GM12864 (cell line): ENCODE results near the gene TRERF1.

ENCODE experiments used
- DNase-seq: peaks from one replicate; pipeline ENCODE4 v3.0.0-alpha.2; 2011; ENCODE audit warnings: low read depth
- H3K4me3 ChIP-seq: 2 replicates; pipeline ENCODE4 v1.5.1; 2011; ENCODE audit warnings: mild to moderate bottlenecking, low read depth, low read length, control low read depth
- TF ChIP-seq, protein P1 (sequence below): IDR thresholded peaks from 2 replicates; pipeline ENCODE4 v1.5.1; 2011; ENCODE audit warnings: low read depth, mild to moderate bottlenecking, moderate library complexity, low read length, control low read depth, inconsistent platforms; ENCODE audit errors: missing control alignments

The TRERF1 gene

GRCh38 chr6:42294759-42295158, 157.0 kb downstream of the TRERF1 start:
- no peak for DNase-seq
- TF ChIP-seq, protein P1, sequence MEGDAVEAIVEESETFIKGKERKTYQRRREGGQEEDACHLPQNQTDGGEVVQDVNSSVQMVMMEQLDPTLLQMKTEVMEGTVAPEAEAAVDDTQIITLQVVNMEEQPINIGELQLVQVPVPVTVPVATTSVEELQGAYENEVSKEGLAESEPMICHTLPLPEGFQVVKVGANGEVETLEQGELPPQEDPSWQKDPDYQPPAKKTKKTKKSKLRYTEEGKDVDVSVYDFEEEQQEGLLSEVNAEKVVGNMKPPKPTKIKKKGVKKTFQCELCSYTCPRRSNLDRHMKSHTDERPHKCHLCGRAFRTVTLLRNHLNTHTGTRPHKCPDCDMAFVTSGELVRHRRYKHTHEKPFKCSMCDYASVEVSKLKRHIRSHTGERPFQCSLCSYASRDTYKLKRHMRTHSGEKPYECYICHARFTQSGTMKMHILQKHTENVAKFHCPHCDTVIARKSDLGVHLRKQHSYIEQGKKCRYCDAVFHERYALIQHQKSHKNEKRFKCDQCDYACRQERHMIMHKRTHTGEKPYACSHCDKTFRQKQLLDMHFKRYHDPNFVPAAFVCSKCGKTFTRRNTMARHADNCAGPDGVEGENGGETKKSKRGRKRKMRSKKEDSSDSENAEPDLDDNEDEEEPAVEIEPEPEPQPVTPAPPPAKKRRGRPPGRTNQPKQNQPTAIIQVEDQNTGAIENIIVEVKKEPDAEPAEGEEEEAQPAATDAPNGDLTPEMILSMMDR = no peak
- H3K4me3 ChIP-seq = no peak overlapping the region

- TF ChIP-seq, protein P1 = no peak
- H3K4me3 ChIP-seq = no peak overlapping the region
- no peak for DNase-seq
Measured at GRCh38 chr6:42293386-42293977, 158.2 kb downstream of the TRERF1 start.

- DNase-seq = no peak
- H3K4me3 ChIP-seq = no peak overlapping the region
- TF ChIP-seq, protein P1 = no peak
Measured at GRCh38 chr6:42292004-42292740, 159.6 kb downstream of the TRERF1 start.

DNA sequence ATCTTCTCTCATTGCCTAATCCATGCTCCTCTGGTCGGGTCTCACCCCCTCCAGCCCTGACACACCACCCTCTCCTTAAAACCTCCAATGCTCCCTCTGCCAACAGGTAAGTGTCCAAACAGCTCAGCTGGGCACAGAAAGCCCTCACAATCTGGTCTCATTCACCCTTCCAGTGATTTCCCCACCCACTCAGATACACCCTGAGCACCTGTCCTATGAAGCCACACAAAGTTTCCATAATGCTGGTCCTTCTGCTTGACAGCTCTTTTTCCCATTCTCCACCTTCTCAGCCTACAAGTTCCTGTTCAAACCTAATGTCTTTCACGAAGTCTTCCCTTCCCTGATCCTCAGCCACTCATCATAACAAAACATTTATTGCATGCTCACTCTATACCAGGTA, 164.0 kb downstream of the TRERF1 start:
- TF ChIP-seq, protein P1 = no peak
- no peak overlapping the region for H3K4me3 ChIP-seq
- no peak for DNase-seq

DNA sequence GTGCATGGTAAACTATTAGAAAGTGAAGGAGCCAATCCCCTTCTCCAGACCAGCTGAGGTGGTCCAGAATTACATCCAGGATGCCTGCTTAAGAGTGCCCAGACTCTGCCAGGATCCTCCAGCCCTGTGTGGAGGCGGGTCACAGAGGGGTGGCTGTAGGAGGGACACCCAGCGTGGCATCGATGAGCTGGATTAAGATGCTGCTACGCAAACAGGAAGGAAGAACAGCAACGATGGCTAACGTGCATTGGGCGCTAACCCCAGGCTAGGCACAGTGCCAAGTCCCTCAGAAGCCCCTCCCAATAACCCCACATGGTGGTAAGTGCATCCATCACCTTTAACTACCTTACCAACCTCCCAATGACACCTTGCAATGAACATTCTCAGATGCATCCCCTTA, 170.2 kb downstream of the TRERF1 start:
- TF ChIP-seq, protein P1 = no peak
- H3K4me3 ChIP-seq = no peak overlapping the region
- DNase-seq = no peak

GRCh38 chr6:42280966-42281533, 170.7 kb downstream of the TRERF1 start:
- H3K4me3 ChIP-seq = no peak overlapping the region
- TF ChIP-seq, protein P1 = no peak
- no peak for DNase-seq
